NCI-H2081 treated with DMSO at 0.1 percent for 48 hours (cell line): ENCODE data around the gene VSTM1.

Experiments used
- DNase-seq: peaks from one replicate; lab custom pipeline; 2025; lab: John Stamatoyannopoulos, UW

VSTM1 gene

DNA sequence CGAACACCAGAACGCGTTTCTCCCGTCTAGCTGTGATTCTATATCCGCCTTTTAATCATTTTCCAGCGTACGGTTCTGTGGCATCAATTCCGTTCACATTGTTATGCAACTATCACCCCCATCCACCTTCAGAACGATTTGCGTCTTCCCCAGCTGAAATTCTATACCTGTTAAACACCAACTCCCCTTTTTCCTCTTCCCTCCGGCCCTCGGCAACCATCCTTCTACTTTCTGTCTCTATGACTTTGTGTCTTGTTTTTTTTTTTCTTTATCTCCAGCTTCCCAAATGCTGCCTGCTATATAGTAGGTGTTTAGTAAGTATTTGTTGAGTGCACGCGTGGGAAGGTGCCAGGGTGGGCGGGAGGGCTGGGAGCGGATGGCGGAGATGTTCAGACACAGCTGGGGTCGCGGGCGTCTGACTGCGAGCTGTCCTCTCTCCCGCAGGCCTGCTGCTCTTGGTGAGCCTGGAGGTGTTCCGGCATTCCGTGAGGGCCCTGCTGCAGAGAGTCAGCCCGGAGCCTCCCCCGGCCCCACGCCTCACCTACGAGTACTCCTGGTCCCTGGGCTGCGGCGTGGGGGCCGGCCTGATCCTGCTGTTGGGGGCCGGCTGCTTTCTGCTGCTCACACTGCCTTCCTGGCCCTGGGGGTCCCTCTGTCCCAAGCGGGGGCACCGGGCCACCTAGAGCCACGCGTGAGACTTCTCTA is 52.0 kb downstream of the VSTM1 start:
- DNase-seq, result no peak

DNA sequence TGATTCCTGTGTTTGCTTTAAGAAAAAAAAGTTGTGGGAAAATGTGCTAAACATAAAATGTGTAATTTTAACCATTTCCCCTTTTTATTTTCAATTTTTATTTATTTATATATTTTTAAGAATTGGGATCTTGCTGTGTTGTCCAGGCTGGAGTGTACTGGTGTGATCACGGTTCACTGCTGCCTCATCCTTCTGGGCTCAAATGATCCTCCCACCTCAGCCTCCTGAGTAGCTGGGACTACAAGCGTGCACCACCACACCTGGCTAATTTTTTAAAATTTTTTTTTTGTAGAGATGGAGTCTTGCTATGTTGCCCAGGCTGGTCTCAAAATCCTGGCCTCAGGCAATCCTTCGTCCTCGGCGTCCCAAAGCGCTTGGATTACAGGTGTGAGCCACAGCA is 53.2 kb downstream of the VSTM1 start:
- DNase-seq, result no peak

DNA sequence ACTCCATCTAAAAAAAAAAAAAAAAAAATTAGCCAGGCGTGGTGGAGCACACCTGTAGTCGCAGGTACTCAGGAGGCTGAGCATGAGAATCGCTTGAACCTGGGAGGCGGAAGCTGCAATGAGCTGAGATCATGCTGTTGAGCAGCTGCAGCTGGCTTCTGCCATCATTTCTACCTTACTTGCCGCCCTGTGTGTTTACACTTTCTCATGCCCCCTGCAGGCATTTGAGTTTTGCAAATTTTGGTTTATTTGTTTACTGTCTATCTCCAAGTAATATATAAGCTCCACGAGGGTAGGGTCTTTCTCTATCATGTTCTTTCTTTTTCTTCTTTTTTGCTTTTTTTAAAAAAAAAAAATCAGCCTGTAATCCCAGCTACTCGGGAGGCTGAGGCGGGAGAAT is 54.3 kb downstream of the VSTM1 start:
- no peak for DNase-seq

DNA sequence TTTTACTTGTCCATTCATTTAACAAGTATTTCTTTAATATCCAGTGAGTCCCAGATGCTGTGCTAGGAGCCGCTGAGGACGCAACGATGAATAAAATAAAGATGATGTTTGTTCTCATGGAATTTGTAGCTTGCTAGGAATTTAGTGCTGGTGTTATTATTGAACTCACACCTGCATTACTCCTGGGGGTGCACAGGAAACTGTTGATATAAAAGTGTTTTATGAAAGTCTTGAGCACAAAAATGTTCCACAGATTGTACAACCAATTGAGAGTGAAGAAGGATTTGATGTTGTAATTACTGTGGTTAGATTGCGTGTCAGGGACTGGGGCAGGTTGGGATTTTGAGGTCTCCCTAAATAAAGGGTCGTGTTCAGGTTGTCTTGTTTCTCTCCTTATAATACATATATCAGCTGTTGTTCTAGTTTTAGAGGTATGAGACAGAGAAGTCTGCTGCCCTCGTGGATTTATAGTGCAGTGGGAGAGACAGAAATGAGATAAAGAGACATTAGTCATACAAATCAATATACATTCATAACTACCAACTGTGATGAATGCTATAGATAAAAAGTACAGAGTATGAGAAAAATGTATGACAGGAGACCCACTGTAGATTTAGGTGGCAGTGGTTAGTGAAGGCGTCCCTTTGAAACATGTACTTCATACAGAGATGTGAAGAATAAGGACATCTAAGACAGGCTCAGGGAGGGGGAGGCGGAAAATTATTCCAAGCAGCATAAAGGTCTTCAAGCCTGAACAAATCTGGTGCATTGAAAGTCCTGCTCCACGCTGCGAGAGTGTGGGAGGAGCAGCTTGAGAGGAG is 61.0 kb downstream of the VSTM1 start:
- no peak for DNase-seq

DNA sequence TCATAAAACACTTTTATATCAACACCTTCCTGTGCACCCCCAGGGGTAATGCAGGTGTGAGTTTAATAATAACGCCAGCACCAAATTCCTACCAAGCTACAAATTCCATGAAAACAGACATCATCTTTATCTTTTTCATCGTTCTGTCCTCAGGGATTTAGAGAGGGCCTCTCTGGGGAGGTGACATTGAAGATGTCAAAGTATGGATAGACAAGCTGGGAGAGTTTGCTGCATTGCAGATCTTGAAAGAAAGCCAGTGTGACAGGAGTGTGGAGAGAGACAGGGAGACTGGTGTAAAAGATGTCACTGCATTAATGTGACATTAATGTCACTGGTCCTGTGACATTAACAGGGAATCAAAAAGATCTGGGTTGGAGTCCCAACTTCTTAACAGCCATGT is 62.2 kb downstream of the VSTM1 start:
- DNase-seq, result no peak

DNA sequence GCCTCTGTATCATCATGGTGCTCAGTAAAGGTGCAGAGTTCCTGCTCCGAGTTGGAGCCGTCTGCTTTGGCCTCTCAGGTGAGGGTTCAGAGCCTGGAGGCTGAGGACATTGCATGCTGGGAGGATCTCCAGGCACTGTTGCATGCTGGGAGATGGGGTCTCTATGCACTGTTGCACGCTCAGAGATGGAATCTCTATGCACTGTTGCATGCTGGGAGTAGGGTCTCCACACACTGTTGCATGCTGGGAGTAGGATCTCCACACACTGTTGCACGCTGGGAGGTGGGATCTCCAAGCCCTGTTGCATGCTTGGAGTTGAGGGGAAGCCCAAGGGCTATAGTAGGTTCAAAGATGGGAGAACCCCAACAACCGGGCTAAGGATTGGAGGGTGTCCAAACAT is 64.0 kb downstream of the VSTM1 start:
- DNase-seq, result no peak

DNA sequence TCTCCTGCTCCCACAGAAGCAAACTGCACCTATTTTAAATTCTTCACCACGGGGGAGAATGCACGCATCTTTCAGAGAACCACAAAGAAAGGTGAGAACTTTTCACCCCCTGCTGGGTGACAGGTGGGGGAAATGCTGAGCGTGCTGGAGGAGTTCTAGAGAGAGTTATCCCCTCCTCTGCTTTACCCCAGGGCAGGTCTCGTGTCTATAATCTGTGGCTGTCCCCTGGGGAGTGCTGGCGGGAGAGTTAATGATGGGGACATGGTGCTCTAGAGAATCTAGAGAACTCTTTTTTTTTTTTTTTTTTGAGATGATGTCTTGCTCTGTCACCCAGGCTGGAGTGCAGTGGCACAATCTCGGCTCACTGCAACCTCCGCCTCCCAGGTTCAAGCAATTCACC is 65.5 kb downstream of the VSTM1 start:
- no peak for DNase-seq

DNA sequence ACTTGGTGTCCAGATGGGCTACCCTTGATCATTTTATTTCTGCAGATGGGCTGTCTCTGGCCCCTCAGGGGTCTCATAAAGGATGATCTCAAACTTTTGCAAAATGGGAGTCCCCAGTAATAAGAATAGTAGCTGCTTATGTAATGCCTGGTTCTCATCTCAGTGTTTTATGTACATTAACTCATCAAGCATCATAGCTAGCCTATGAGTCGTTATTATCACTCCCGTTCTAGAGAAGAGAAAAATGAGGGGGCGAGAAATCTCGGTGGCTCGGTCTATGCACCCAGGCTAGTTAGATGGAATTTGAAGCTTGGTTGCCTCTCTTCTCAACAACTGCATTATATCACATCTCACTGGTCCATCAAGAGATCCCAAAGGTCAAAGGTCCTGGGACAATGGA is 68.9 kb downstream of the VSTM1 start:
- no peak for DNase-seq

DNA sequence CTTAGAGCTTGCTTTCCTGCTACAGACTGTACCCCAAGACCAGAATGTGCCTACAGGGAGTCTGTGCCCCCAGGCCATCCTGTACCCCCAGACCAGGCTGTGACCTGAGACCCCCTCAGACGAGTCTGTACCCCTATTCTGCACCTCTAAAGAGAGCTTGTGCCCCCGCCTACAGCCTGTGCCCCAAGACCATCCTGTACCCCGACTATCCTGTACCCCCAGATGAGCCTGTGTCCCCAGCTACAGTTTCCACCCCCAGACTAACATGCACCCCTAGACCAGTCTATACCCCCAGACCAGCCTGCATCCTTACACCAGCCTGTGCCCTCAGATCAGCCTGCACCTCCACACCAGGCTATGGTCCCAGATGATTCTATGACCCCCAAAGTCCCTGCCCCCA is 70.2 kb downstream of the VSTM1 start:
- no peak for DNase-seq

DNA sequence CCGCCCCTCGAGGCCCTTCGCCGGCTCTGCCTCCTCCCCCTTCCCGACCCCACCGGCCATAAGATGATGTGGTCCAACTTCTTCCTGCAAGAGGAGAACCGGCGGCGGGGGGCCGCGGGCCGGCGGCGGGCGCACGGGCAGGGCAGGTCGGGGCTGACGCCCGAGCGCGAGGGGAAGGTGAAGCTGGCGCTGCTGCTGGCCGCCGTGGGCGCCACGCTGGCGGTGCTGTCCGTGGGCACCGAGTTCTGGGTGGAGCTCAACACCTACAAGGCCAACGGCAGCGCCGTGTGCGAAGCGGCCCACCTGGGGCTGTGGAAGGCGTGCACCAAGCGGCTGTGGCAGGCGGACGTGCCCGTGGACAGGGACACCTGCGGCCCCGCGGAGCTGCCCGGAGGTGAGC is 70.9 kb downstream of the VSTM1 start:
- no peak for DNase-seq

DNA sequence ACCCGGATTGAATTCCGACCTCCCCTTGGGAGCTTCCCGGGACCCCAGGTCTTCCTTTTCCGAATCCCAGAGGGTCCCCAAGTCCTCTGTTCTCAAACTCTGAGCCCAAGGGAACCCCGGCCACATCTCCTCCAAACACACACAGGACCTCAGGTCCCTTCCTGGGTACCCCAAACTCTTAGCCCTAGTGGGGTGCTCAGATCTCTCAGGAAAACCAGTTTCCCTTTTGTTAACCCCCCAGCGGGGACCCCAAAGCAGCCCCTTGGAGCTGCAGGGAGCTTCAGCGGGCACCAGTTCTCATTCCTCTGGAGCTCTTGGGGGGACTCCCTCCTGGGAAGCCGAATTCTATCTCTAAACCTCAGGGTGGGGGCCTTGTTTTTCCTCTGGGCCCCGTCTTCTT is 71.5 kb downstream of the VSTM1 start:
- no peak for DNase-seq

DNA sequence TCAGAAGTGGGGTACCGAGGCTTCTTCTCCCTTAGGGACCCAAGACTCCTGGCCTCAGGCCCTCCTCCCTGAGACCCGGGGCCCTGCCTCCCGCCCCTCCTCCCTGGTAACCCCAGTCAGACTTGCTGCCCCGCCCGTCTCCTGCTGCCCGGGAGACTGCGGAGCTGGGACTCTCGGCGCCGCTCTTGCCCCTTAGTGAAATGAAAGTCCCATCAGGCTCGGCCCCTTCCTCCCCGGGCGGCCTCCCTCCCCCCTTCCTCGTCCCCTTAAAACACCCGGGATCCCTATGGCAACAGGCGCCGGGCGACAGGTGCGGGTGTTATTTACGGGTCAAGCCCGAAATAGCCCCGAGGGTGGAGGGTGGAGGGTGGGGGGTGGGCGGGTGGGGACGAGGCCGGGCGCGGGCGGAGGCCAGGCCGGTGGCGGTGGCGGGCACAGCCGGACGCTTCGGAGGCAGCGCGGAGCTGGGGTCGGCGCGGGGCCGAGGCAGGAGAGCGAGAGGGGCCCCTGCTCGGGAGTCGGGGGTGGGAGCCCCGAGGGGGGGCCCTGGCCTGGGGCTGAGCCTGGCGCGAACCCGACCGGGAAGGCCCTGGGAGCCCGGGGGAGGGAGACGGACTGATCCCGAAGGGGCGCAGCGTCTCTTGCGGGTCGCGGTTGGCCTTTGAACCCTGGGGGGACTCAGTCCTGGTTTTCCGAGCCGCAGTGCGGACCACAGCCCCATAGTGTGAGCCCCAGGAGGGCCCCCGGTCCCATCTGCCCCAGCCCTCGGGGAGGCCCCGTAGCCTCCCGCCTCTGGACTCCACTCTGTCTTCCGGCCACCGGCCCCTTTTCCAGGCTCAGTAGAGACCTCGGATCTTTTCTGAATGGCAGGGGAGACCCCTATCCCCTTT is 72.2 kb downstream of the VSTM1 start, which contains the start of gene CACNG6:
TSS of gene CACNG6 (plus strand) at position 414 of the 890 bp plus-strand sequence. CDS start 1,241 bp downstream, outside the sequence.
- no peak for DNase-seq
